DMS153 treated with DMSO at 0.1 percent for 48 hours (cell line): ENCODE results near the gene CHST7.
A peak's percentile ranks its signal among the peaks of the same experiment; 100 is the strongest.
"Not testable (repeated sequence)": the region's sequence is repeated elsewhere in the genome, so short reads cannot be mapped to it uniquely, and the experiment has no call there.

ENCODE experiments used
- DNase-seq: peaks from one replicate; lab custom pipeline; 2025; ENCODE audit not compliant: unreplicated experiment; lab: John Stamatoyannopoulos, UW

The CHST7 gene

DNA sequence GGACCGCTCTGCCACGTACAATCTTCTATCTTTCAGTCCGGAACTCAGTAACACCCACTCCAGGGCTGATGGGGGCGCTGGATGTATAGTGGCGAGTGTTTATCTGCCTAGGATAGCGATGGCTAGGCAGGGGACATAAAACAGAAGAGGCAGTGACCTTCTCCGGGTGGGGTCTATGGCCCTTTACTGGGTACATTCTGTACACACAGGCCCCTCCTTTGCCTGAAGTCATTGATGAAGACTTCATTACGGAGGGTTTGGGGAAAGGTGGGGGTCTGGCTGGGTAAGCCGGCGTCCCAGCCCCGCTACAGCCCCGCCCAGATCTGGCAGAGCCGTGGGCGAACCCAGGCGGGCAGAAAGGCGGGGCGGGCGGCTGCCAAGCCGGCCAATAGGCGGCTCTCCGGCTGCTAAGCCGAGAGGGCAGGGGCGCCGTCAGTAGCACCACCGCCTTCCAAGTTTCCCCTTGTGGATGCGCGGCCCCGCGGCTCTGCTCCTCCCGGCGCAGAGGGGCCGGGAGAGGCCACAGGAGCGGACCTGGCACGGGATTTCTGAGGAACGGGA is at the start of gene CHST7:
Gene CHST7 (plus strand): TSS at position 435 of the 561 bp plus-strand sequence. CDS start 167 bp downstream, outside the sequence.
- DNase-seq, result peak; percentile 33

DNA sequence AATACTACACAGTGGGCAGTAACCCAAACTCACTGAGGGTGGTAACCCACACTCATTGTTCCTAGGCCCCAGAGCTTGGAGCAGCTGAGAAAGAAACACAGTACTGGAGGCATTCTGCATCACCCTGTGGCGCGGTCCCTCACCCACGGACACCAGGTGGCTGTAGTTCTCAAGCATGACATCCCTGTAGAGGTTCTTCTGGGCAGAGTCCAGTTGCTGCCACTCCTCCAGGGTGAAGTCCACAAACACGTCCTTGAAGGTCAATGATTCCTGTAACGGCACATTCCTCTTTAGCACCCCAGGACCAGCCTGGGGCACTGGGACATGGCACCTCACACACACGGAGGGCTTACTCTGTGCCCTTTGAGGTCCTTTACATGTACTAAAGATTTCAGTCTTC is 44.9 kb upstream of the CHST7 start:
- not testable (repeated sequence) for DNase-seq

DNA sequence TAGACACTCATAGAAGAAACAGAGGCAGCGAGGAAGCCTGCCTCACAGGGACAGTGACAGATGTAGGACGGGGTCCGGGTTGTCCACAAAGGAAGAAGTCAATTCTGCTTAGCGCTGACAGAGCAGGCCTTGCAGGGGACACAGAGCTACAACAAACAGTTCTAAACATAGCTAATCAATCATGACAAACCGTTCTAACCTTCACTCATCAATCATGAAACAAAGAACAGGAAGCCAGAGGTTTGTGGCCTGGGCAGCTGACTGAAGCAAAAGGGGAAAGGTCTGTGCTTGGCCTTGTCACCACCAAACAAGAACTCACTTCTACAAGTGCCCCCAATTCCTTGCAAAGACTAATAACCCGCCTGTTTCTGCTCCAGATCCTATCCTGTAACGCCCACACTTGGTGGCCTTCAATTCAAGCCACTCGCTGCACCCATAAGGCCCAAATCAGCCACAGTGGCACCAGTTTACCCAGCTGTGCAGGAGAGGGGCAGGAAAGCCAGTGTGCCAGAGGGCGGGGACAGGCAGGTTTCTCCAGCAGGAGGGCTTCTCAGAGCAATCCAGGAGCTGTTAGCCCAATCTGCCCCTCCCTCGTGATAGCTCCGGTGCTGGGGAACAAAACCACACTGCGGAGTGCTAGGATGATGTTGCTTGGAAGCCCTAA is 43.7 kb upstream of the CHST7 start:
- DNase-seq, result not testable (repeated sequence)

DNA sequence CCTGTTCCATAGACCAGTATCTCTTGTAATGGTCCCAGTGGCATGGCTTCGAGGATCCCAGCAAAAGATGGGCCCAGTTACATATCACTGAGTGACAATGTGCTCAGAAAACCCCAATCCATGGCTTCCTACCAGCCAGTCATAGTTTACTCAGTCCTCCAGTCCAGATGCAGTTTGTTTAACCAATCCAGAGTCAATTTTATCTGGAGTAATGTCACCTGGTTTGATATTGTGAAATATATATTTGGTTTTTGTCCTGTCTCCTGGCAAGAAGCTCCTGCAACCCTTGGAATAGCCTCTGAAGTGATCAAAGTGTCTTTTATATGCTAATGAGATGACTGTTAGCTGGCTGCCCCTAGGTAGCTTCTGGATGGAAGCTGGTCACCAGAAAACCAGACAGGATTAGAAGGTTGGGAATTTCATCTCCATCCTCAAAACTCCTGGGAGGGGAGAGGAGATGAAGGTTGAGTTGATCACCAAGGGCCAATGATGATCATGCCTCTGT is 43.1 kb upstream of the CHST7 start:
- not testable (repeated sequence) for DNase-seq

- no peak for DNase-seq
Observed at GRCh38 chrX:46531442-46531841, 42.1 kb upstream of the CHST7 start.

GRCh38 chrX:46543441-46543840 is 30.1 kb upstream of the CHST7 start:
- no peak for DNase-seq

- DNase-seq, result not testable (repeated sequence)
Observed at GRCh38 chrX:46544527-46544926, 29.0 kb upstream of the CHST7 start.

DNA sequence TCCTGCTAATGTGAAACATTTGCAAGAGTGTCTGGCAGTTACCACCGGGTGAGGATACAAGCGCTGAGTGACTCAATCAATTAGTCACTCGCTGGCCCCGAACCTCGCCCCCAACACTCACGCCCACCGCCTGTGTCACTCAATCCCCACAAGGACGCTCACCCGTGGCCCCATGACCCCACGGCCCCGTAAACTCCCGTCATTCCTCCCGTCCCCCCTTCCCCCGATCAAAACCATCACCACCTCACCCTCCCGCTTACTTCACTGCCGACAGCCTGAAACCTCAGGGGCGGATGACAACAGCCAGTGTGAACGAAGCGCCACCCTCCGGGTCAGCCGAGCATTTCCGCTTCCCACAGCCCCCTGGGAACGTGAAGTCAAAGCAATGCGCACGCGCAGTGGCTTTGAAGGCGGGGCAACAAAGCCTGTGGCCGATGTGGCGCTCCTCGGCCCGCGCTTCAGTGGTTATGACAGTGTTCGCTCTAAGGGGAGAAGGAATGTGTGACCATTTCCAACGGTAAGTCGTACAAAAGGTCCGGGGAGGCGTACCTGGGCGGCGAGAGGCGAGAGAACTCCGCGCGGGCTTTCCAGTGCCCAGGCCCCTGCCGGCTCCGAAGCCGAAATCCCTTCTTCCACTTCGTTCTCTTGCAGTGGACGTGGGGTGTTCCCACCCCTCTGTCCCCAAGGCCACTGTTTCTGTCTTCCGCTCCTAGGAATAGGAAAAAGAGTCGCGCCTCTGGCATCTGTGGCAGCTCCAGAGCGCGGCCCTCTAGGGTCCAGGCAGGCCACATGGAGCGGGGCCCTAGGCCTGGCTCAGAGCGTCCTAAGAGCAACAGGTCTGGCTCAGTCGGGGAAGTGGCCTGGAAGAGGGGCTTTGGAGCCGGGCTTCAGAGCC is 28.2 kb upstream of the CHST7 start, which contains the start of gene ZNF674:
Gene ZNF674 (minus strand): TSS at position 311 of the 895 bp plus-strand sequence. CDS start 3,334 bp downstream, outside the sequence.
- peak; percentile 71 for DNase-seq

- no peak for DNase-seq
Observed at GRCh38 chrX:46547857-46548256, 25.7 kb upstream of the CHST7 start.

GRCh38 chrX:46549914-46550313 is 23.7 kb upstream of the CHST7 start:
- DNase-seq, result no peak

GRCh38 chrX:46551494-46552128 is 22.0 kb upstream of the CHST7 start:
- DNase-seq, result no peak

- DNase-seq, result no peak
Observed at GRCh38 chrX:46553935-46554334, 19.6 kb upstream of the CHST7 start.

GRCh38 chrX:46554942-46555341 is 18.6 kb upstream of the CHST7 start:
- DNase-seq, result no peak

- no peak for DNase-seq
Observed at GRCh38 chrX:46559062-46559461, 14.5 kb upstream of the CHST7 start.

DNA sequence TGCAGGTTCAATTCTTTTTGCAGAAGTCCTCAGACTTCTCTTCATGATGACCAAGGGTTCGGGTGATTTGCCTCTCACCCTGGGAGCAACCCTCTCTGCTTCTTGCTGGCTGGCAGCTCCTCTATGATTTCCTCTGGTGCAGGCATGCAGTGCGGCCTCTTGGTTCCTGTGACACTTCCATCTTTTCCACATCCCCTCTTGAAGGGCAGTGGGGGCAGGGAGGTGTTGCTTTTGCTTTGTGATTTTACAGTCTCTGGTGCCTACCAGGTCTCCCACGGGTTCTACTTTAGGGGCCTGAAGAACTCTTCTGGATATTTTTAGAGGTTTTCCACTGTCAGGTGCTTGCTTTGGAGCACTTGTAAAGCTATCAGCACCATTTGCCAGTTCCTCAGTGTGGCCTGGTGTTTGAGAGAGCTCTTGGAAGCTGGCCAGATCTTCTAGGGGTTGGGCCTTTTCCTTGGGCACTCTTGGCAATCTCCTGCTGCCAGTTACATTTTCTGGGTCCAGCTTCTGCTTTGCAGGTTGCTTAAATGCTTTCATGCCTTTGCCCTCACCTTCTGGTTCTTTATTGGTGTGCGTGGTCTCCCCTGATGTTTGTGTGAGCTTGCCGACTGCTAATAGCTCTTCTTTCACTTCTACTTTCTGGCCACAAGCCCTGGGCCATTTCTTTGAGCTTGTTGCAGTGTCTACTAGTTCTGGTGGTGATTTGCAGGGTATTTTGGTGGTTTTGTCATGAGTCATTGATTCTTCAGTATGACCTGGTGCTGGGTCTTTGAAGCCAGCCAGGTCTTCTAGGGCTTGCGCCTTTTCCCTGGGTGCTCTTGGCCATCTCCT is 11.5 kb upstream of the CHST7 start:
- DNase-seq, result no peak

DNA sequence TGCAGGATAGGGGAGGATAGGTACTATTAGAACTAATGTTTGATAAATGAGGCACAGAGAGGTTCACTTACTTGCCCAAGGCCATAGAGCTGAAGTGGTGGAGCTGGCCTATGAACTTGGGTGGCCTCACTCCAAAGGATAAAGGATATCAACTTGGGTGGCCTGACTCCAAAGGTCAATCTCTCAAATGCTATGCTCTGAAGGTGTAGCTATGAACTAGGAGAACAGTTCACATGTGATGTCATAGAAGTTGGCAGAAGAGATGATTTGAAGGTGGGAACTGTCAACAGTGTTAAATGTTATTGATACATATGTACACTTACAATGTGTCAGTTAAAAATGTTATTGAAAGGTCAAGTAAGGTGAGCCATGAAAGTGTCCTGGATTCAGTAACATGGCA is 6.2 kb upstream of the CHST7 start:
- DNase-seq, result no peak

- no peak for DNase-seq
Observed at GRCh38 chrX:46569621-46570020, 3.9 kb upstream of the CHST7 start.

GRCh38 chrX:46571423-46572339 is 1.9 kb upstream of the CHST7 start:
- no peak for DNase-seq

GRCh38 chrX:46572340-46572936 is 1.1 kb upstream of the CHST7 start:
- DNase-seq, result no peak
